SK-N-MC (cell line): ENCODE data around the gene SCN1B.

Experiments used
- EZH2 ChIP-seq: fragments of 200-600 bp; sonication (generic); IDR thresholded peaks from one replicate; pipeline ENCODE4 v1.6.1; 2017; ENCODE audit warnings: antibody characterized with exemption
- FOXP2 ChIP-seq: optimal IDR thresholded peaks from 2 replicates; pipeline ENCODE3; 2011; ENCODE audit warnings: mild to moderate bottlenecking, moderate library complexity; ENCODE audit not compliant: insufficient read depth; ENCODE audit errors: extremely low read length, control extremely low read depth
- POLR2AphosphoS5 ChIP-seq: IDR thresholded peaks from 2 replicates; pipeline ENCODE4 v1.6.1; 2012; ENCODE audit warnings: mild to moderate bottlenecking, low read depth, low read length, borderline replicate concordance

DNA sequence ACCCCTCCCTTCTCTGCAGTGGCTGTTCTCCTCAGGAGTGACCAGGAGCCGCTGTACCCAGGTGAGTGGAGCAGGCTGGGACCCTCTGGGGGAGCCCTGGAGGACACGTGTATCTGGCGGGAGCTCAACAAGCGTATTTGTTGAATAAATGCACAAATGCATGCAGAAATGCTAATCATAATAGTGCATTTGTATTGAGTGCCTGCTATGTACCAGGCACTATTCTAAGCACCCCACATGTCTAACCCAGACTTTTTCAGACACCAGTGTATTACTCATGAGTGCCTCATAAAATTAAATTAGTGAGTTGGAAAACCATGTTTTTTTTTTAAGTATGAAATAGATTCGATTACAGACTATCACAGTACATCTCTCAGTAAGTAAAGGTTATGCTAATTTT is 19.2 kb downstream of the SCN1B start:
- no peak for TF ChIP-seq EZH2
- TF ChIP-seq POLR2AphosphoS5, result no peak
- no peak for TF ChIP-seq FOXP2
